C4-2B (cell line): Measurements from ENCODE around the gene CEP43.

Experiments
- ZFX ChIP-seq: fragments of 450-650 bp; IDR thresholded peaks from 2 replicates; pipeline ENCODE4 v1.6.1; 2017
- TF ChIP-seq, protein P1 (sequence below): fragments of 450-650 bp; conservative IDR thresholded peaks from 2 replicates; pipeline ENCODE4 v1.5.1; 2017; ENCODE audit warnings: mild to moderate bottlenecking

DNA sequence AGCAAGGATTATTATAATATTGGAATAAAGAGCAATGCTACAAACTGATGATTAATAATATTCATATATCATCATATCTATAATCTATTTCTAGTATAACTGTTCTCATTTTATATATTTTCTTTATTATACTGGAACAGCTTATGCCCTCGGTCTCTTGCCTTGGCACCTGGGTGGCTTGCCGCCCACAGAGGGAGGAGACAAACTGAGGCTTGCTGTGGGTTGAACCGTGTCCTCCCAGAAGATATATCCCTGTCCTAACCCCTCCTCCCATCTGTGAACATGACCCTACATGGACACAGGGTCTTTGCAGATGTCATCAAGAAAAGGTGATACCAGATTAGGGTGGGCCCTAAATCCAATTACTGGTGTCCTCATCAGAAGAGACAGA lies 47.5 kb upstream of the CEP43 start:
- TF ChIP-seq, protein P1, sequence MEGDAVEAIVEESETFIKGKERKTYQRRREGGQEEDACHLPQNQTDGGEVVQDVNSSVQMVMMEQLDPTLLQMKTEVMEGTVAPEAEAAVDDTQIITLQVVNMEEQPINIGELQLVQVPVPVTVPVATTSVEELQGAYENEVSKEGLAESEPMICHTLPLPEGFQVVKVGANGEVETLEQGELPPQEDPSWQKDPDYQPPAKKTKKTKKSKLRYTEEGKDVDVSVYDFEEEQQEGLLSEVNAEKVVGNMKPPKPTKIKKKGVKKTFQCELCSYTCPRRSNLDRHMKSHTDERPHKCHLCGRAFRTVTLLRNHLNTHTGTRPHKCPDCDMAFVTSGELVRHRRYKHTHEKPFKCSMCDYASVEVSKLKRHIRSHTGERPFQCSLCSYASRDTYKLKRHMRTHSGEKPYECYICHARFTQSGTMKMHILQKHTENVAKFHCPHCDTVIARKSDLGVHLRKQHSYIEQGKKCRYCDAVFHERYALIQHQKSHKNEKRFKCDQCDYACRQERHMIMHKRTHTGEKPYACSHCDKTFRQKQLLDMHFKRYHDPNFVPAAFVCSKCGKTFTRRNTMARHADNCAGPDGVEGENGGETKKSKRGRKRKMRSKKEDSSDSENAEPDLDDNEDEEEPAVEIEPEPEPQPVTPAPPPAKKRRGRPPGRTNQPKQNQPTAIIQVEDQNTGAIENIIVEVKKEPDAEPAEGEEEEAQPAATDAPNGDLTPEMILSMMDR = peak; percentile 42
- TF ChIP-seq ZFX = no peak
